Stimulated activated CD4-positive, alpha-beta T cell treated with anti-CD3 and anti-CD28 coated beads, Interleukin-1b, Interleukin-23, amount 100 ng/mL, for 1 hour (primary cell): ENCODE measurements around the gene TEAD4.

Experiments
- DNase-seq, 2 donors: peaks; one replicate each; pipeline ENCODE4 v3.0.0-alpha.2; 2020; ENCODE audit warnings: low read depth in 2 of 2

TEAD4 gene

DNA sequence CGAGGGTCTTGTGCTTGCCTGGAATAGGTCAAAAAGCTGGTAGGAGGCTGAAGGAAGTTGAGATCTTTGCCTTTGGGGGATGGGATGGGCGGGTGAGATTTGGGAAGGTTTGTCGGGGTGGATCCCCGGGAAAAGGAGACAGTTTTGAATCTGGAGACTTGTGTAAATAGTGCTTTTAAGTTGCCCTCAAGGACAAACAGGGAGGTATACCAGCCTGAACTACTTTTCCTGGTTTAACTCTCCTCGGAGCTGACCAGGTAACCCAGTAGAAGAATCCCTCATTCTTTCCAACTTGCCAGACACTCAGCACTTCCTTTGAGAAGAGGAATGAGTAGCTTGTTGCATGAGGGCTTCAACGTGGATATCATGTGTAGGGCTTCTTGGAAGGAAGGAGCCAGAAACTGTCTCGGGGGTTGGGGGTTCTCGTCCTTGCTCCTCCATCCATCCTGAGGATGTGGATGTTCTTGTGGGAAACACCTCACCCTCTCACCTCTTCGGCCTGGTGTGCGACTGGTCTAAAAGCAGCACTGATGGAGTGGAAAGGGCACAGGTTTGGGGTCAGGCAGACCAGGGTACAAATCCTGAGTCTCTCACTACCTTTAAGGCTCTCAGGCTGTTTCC is 1.9 kb downstream of the TEAD4 start:
- DNase-seq, result no peak

- DNase-seq, result no peak
Measured at GRCh38 chr12:2961705-2962104, 2.5 kb downstream of the TEAD4 start.

GRCh38 chr12:2963154-2963759 is 4.1 kb downstream of the TEAD4 start:
- DNase-seq, result no peak

GRCh38 chr12:2963760-2964292 is 4.6 kb downstream of the TEAD4 start:
- DNase-seq, result no peak

DNA sequence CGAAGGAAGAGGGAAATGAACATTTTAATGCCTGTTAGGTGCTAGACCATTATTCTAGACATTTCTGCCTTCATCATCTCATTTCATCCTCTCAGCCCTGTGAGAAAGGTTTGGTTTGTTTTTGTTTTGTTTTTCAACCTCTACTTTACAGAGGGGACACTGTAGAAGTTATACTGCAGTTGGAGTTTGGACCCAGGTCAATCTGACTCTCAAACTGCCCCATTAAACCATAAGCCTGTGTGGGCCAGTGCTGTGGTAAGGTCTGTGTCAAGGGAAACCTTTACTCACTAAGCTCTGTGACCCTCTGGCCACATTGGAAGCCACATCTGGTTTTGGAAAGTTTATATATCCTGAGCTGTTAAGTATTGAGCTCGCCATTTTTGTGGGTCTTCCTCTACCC is 8.5 kb downstream of the TEAD4 start:
- no peak for DNase-seq

- no peak for DNase-seq
Measured at GRCh38 chr12:2970744-2971143, 11.5 kb downstream of the TEAD4 start.

GRCh38 chr12:2973566-2973965 is 14.4 kb downstream of the TEAD4 start:
- DNase-seq, result no peak

DNA sequence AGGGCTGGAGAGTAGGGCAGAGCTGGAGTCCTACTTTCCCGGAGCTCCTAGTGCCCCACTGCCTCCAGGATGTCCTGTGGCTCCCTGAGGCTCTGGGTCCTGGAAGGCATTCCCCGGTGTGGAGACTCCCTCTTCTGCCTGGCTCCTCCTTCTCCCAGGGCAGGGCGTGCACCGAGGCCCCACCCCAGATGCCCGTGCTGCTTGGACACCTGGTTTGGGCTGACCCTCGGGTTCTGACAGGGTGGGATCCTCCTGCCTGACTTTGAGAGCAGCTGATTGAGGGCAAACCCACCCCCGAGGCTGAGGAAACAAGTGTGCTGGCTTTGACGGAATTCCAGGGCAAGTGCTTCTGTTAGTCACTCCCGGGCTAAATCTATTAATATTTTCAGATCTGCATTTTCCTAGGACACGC is 15.4 kb downstream of the TEAD4 start:
- DNase-seq, result no peak

DNA sequence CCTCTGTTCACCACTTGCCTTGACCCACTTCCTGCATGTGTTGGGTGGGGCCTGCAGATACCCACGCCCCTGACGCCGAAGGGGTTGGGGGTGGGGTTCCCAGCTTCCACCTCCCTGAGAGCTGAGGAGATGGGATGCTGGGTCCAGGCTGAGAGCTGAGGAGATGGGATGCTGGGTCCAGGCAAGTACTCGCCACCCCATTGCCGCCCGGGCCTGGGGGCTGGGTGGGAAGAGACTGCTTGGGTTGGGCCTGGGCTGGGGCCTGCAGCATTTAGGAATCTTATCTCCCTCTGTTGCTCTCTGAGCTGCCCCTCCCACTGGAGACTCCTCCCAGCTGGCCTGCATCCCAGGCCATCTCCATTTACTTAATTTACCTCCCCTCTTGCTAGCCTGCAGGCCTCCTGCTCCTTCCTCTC is 17.4 kb downstream of the TEAD4 start:
- DNase-seq, result no peak

DNA sequence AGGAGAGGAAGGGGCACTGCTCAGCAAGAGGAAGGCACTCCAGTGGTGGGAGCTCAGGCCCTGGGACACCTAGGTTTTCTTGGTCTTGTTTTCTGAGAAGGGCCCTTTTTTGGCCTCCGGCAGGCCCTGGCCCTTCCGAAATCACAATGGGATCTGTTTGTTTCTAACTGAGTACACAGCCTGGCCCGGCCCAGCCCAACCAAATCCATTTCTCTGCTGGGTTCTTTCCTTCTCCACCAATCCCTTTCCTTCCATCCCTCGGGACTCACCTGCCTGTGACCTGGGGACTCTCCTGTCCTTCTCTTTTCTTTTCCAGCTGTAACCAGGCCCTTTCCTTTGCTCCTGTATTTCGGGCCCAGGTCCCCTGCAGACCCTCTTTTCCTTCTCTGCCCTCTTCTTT is 18.6 kb downstream of the TEAD4 start:
- DNase-seq, result no peak

- DNase-seq, result no peak
Measured at GRCh38 chr12:2979806-2980205, 20.6 kb downstream of the TEAD4 start.

GRCh38 chr12:2980630-2981029 is 21.4 kb downstream of the TEAD4 start:
- DNase-seq, result no peak

DNA sequence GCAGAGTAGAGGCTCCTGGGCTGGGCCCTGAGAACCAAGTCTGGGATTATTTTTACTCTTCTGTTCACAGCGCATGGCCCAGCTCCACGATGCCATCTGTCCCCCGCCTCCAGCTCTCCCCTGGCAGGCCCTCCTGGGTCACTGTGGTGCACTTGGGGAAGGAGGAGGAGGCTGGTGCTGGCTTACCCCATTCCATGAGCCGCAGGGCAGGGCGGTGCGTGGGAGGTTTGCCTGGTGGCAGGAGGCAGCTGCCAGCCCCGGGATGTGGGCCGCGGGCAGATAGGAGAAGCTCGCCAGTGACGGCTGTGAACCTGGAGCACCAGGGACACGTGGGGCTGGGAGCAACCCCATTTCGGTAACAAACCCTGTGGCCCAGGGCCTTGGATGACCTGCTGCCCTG is 23.2 kb downstream of the TEAD4 start:
- DNase-seq, result no peak

- DNase-seq, result no peak
Measured at GRCh38 chr12:2984249-2984648, 25.1 kb downstream of the TEAD4 start.

- no peak for DNase-seq
Measured at GRCh38 chr12:2984698-2985097, 25.5 kb downstream of the TEAD4 start.

GRCh38 chr12:2986876-2987275 is 27.7 kb downstream of the TEAD4 start:
- DNase-seq, result no peak

DNA sequence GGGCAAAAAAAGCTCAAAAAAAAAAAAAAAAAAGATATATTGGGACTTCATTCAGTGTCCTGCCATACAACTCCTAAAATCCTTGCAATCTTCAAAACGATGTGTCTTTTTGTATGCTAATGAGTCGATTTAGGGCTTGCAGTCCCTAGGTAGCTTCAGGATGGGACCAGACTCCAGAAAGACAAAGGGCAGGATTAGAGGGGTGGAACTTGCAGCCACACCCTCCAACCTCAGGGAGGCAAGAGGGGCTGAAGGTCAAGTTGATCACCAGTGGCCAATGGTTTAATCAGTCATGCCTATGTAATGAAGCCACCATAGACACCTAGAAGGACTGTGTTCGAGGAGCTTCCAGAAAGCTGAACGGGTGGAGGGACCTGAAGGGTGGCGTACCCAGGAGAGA is 29.3 kb downstream of the TEAD4 start:
- no peak for DNase-seq

GRCh38 chr12:2992724-2993123 is 33.5 kb downstream of the TEAD4 start:
- DNase-seq, result no peak

DNA sequence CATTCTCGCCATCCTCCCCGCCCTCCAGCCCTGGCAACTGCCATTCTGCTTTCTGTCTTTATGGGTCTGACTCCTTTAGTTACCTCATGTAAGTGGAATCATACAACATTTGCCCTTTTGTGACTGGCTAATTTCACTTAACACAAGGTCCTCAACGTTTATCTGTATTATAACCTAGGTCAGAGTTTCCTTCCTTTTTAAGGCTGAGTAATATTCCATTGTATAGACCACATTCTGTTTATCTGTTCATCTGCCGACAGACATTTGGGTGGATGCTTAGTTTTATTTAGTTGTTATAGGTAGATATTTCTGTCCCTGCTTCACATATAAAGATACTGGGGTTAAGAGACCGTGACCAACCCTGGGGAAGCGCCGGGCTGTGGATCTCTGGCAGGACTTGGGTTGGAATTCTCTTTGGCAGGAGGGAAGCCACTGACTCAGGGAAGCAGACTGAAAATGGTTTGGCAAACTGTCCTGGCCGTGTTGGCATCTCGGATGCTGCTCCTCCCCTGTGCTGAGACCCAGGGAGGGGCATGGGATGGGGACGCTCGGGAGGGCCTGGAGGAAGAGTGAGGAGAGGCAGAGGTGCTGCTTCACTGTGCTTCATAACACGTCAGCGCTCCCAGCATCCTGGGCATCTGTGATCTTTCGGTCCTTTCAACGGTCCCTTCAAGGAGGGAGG is 38.9 kb downstream of the TEAD4 start:
- DNase-seq, result no peak

- no peak for DNase-seq
Measured at GRCh38 chr12:2998789-2999264, 39.6 kb downstream of the TEAD4 start.

DNA sequence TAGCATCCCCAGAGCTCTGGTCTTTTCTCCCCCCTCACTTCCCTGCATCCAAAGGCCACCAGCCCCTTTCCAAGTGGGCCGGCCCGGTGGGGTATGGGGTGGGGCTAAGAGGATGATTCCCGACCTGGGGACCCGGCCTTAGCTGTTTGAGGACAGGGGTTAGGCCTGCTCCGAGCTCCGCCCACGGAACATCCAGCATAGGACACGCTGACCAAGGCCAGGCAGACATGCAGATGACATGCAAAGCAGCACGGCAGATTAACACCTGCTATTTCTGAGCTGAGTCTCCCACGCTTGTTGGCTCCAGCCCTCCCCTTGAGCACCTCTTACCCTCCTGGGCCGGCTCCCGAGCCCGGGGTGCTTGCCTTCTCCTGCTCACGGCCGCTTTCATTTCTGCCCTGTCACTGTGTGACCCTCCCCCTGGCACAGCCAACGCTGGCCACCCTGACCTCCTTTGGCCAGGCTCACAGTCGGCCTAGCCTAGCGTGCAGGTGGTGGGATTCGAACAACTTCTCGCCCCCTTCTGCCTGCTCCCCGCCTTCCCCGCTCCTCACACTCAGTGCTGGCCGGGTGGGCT is 40.2 kb downstream of the TEAD4 start:
- DNase-seq, result no peak

DNA sequence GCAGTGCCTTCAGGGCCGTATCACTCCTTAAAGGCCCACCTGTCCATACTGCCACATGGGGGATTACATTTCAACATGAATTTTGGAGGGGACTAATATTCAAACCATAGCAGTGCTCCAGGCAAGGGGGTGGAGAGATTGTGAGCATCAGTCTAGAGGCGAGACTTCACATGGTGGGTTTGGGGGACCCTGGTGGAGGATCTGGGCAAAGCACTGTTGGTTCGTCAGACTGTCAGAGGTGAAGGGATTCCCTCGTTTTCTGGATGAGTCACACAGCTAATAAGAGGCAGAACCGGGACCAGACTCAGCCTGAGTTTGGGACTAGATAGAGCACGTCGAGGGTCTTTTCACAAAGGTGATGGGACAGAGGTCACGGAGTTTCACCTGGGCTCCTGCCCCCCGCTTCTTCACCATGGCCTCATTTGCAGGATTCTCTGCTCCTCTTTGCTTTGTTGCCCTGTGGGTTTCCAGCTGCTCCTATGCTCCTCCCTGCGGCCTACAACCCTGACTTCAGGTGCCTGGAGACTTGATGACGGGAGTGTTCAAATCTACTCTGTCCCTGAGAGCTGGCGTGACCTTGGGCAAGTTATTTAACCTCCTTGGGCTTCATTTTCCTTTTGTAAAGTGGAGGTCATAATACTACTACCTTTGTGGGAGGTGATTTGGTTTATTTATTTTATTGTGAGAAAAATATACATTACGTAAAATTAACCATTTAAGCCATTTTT is 41.5 kb downstream of the TEAD4 start:
- no peak for DNase-seq
